GM19035 (cell line): ENCODE results near the gene OLFML2A.
A peak's percentile ranks its signal among the peaks of the same experiment; 100 is the strongest.

ENCODE experiments used
- ATAC-seq: cut with Tn5 transposase; IDR thresholded peaks from one replicate; pipeline ENCODE4 v1.9.1; 2021; ENCODE audit not compliant: unreplicated experiment

OLFML2A gene

GRCh38 chr9:124849801-124850200, 72.9 kb downstream of the OLFML2A start:
- no peak for ATAC-seq

- no peak for ATAC-seq
Observed at GRCh38 chr9:124852121-124852828, 75.3 kb downstream of the OLFML2A start.

GRCh38 chr9:124852829-124853531, 76.0 kb downstream of the OLFML2A start, which contains the start of gene WDR38:
Gene WDR38 (plus strand): TSS chr9:124853460. CDS start chr9:124853532, 72 bp downstream.
- ATAC-seq, result no peak

GRCh38 chr9:124853605-124854143, 76.7 kb downstream of the OLFML2A start:
- no peak for ATAC-seq

- no peak for ATAC-seq
Observed at GRCh38 chr9:124854161-124854560, 77.2 kb downstream of the OLFML2A start.

GRCh38 chr9:124854822-124855221, 77.9 kb downstream of the OLFML2A start:
- no peak for ATAC-seq

GRCh38 chr9:124855566-124855943, 78.6 kb downstream of the OLFML2A start:
- ATAC-seq, result no peak

- ATAC-seq, result no peak
Observed at GRCh38 chr9:124855944-124856765, 79.2 kb downstream of the OLFML2A start.

GRCh38 chr9:124857533-124858162, 80.7 kb downstream of the OLFML2A start:
- ATAC-seq, result no peak

GRCh38 chr9:124858330-124859046, 81.6 kb downstream of the OLFML2A start:
- no peak for ATAC-seq

GRCh38 chr9:124859803-124860581, 83.1 kb downstream of the OLFML2A start:
- no peak for ATAC-seq

- no peak for ATAC-seq
Observed at GRCh38 chr9:124860582-124861341, 83.8 kb downstream of the OLFML2A start.

- peak; percentile 92 for ATAC-seq
Observed at GRCh38 chr9:124861342-124862229, 84.7 kb downstream of the OLFML2A start, which contains the start of the genes ARPC5L and RPL35. Gene ARPC5L (plus strand): TSS chr9:124862130. CDS start chr9:124869291, 7,161 bp downstream. Gene RPL35 (minus strand): TSS chr9:124861957. CDS start chr9:124861912, 45 bp downstream.

GRCh38 chr9:124863371-124863871, 86.5 kb downstream of the OLFML2A start:
- no peak for ATAC-seq
